ENCODE results near the gene COL23A1. TPM values are rescaled to one million over a fixed set of nuclear protein-coding genes. Genes with fewer than 3 reads are reported as not detected.

Gene COL23A1
- total and polyA plus RNA-seq, 2 of the 8 experiments (the other 6 are each of a cell fraction or from before 2014, with no cell fraction given): 3.1 to 4.7 TPM

DNA sequence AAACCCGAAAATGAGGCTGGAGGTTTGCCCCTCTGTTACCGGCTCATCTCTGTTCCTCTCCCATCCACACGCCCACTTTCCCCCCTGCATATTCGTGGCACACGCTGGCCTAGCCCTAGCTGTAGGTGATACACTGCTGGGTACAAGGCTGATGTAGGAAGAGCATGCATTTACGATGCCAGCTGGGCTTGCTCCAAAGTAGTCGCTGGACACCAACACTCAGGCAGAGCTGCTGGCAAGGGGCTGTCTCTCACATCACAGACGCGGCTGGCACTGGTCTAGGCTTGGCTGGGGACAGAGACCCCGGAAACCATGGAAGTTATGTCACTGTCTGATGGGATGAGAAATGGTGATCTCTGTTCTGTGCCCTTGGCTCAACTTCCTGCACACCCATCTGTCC lies 347.8 kb downstream of the COL23A1 start:
- Histone ChIP-seq H2BK15ac (ENCODE audit: low read length) (no peak overlapping the region), H4K5ac (ENCODE audit: insufficient read length, low read depth, low read length) (no peak overlapping the region), H3K14ac (ENCODE audit: insufficient read length) (no peak overlapping the region), H4K20me1 (replicated peaks in 1 of 2; ENCODE audit: control insufficient read depth in 1 of 2, insufficient read depth in 2 of 2, low read length in 2 of 2) (peaks cover 0 to 2% of the 10 kb centered on the region in 2 experiments), H4K8ac (ENCODE audit: extremely low read depth, insufficient read depth, low read length) (no peak overlapping the region), H3K79me1 (ENCODE audit: low read depth, low read length) (no peaks in the 10 kb centered on the region; the same call in 1 of the 2 replicates), H3K18ac (ENCODE audit: extremely low read depth, low read length) (no peak overlapping the region), H3K56ac (replicated peaks; ENCODE audit: insufficient read length, low read depth, low read length) (no peak overlapping the region), H3K23me2 (ENCODE audit: low read depth, low read length) (peaks cover 12% of the 10 kb centered on the region; the same call in 1 of the 2 replicates), H4K91ac (replicated peaks; ENCODE audit: insufficient read length, low read length) (no peak overlapping the region), H2BK20ac (ENCODE audit: low read length) (no peak overlapping the region), H3K4me2 (ENCODE audit: insufficient read depth in 1 of 2, low read depth in 2 of 2, low read length in 2 of 2) (no peak overlapping the region), H3K27me3 (replicated peaks in 1 of 4; ENCODE audit: control insufficient read depth in 3 of 4, extremely low read depth in 1 of 4, insufficient read depth in 3 of 4, low read length in 3 of 4) (no peaks in the 10 kb centered on the region), H3K79me2 (ENCODE audit: control insufficient read depth in 1 of 2, insufficient read depth in 2 of 2, low read length in 2 of 2) (no peaks in the 10 kb centered on the region), H3K4ac (replicated peaks; ENCODE audit: insufficient read length, low read depth, low read length) (no peak overlapping the region), H3K23ac (ENCODE audit: insufficient read length) (no peak overlapping the region), H3K4me3 (ENCODE audit: extremely low read depth in 1 of 4, insufficient read depth in 2 of 4, low read depth in 3 of 4, low read length in 4 of 4) (no peak overlapping the region), H3K27ac (ENCODE audit: low read depth, low read length) (no peak overlapping the region), H3K9ac (replicated peaks in 1 of 4; ENCODE audit: extremely low read depth in 1 of 4, low read depth in 3 of 4, low read length in 3 of 4) (no peak overlapping the region), H3K36me3 (ENCODE audit: control insufficient read depth in 2 of 4, insufficient read depth in 4 of 4, low read length in 3 of 4) (no peaks in the 10 kb centered on the region), H3K9me3 (ENCODE audit: insufficient read depth in 2 of 2, low read depth in 1 of 2, low read length in 1 of 2) (no peaks in the 10 kb centered on the region), H2AFZ (ENCODE audit: low read length) (no peak overlapping the region), H2BK120ac (replicated peaks; ENCODE audit: low read depth, low read length) (no peak overlapping the region), H2BK5ac (ENCODE audit: low read depth, low read length) (no peak overlapping the region), H2AK5ac (ENCODE audit: low read depth, low read length) (no peak overlapping the region), H3K4me1 (replicated peaks in 1 of 4; ENCODE audit: control insufficient read depth in 3 of 4, insufficient read depth in 4 of 4, low read length in 3 of 4) (peaks cover 0 to 3% (median 1%) of the 10 kb centered on the region in 4 experiments; a peak in 3 of 7 replicates), H2BK12ac (ENCODE audit: low read depth, low read length) (no peak overlapping the region)
- WGBS, 2 experiments (ENCODE audit: extremely low coverage in 1 of 2, insufficient coverage in 1 of 2, insufficient read length in 1 of 2, insufficient replicate concordance in 2 of 2, low coverage in 1 of 2, low lambda C conversion rate in 2 of 2, missing lambda C conversion rate in 1 of 2): 95% methylated on average over 10 of the region's 10 CpGs; no CpG with 5 or more reads in 1 of the 2 experiments
- DNase-seq (ENCODE audit: low read depth in 1 of 2, low spot score in 2 of 2) (no peak), FAIRE-seq (no peak)
- TF ChIP-seq NRF1 (IDR thresholded peaks at IDR 0.05; ENCODE audit: low read depth, low read length): no peak
- no peak for TF ChIP-seq BCL11A (IDR thresholded peaks at IDR 0.05; ENCODE audit: low read depth in 2 of 2, low read length in 2 of 2)
- TF ChIP-seq POLR2A (IDR thresholded peaks at IDR 0.05; ENCODE audit: control extremely low read depth in 1 of 2, low read depth in 2 of 2, low read length in 2 of 2): no peak
- ChIA-PET POLR2A (ENCODE audit: partially characterized antibody) (interaction anchor here (1.5 to 2.2 kb wide), 2 partner anchors 10 to 14 kb away, joined by 4 to 6 read pairs; partner anchors contain the start of gene PHYKPL), CTCF (ENCODE audit: partially characterized antibody) (interaction anchor here (0.8 to 2.3 kb wide), 2 partner anchors 7 to 11 kb away, joined by 4 to 8 read pairs; no protein-coding TSS in a partner anchor)

Data from H1 (cell line).